Activated CD4-positive, alpha-beta T cell treated with anti-CD3 and anti-CD28 coated beads for 36 hours (primary cell): Measurements from ENCODE around the gene CES3. TPM values are rescaled to one million over a fixed set of nuclear protein-coding genes. Genes with fewer than 3 reads are reported as not detected.
A peak's percentile ranks its signal among the peaks of the same experiment; 100 is the strongest.

Source experiments
- ATAC-seq: fragments of 200-7000 bp; cut with Tn5 transposase; one replicate; pipeline ENCODE4 v1.10.0; 2021; ENCODE audit warnings: mild to moderate bottlenecking, moderate library complexity
- CTCF ChIA-PET: fragments of 350-600 bp; sonication (Branson Sonifier 250); formaldehyde crosslinking; loops from one replicate; lab custom pipeline; 2021; ENCODE audit warnings: antibody characterized with exemption; lab: Charles Lee
- POLR2A ChIA-PET: fragments of 350-600 bp; sonication (Branson Sonifier 250); formaldehyde crosslinking; loops from one replicate; lab custom pipeline; 2021; ENCODE audit warnings: antibody characterized with exemption, inconsistent platforms; lab: Charles Lee
- DNase-seq: peaks from one replicate; pipeline ENCODE4 v3.0.0-alpha.2; 2020
- H3K27ac Mint-ChIP-seq: one replicate; pipeline ENCODE4 v1.8.0; 2021; ENCODE audit warnings: mixed read lengths
- H3K27me3 Mint-ChIP-seq: one replicate; pipeline ENCODE4 v1.8.0; 2021; ENCODE audit warnings: mixed read lengths
- H3K36me3 Mint-ChIP-seq: one replicate; pipeline ENCODE4 v1.8.0; 2021; ENCODE audit warnings: low read depth, mixed read lengths
- H3K4me1 Mint-ChIP-seq: one replicate; pipeline ENCODE4 v1.8.0; 2021; ENCODE audit warnings: mixed read lengths
- H3K4me3 Mint-ChIP-seq: one replicate; pipeline ENCODE4 v1.8.0; 2021; ENCODE audit warnings: mild to moderate bottlenecking, moderate library complexity, mixed read lengths
- H3K9me3 Mint-ChIP-seq: one replicate; pipeline ENCODE4 v1.8.0; 2021; ENCODE audit warnings: low read depth, mixed read lengths
- intact Hi-C, 2 experiments: fragments of 100-400 bp; cut with DNase I in 1 of 2; cut with micrococcal nuclease in 1 of 2; formaldehyde crosslinking; loops; one replicate each; pipeline versions ENCODE4 v1.14.2 to v1.15.1; 2022 to 2024; cut with DNase I, micrococcal nuclease
- total RNA-seq, 2 experiments: library from RNA; stranded (reverse); gene quantifications; one replicate each; pipeline ENCODE4 v1.2.3, GENCODE V29; 2021

Gene CES3
- total RNA-seq, 2 experiments from 2014 or later = 1.6 to 1.9 TPM

- peaks cover 16% of the 10 kb centered on the region for H3K36me3 Mint-ChIP-seq
- peaks cover 18% of the 10 kb centered on the region for H3K27me3 Mint-ChIP-seq
- H3K4me3 Mint-ChIP-seq = no peak overlapping the region
- intact Hi-C loops = loop anchor here (2.0 to 5.0 kb wide), 3 partner anchors 209 to 521 kb away; partner anchors contain the start of genes FBXL8 (in 1 of the 2) and TRADD (in 1 of the 2)
- H3K4me1 Mint-ChIP-seq = peaks cover 20% of the 10 kb centered on the region
- ATAC-seq = no peak
- no peak overlapping the region for H3K27ac Mint-ChIP-seq
- ChIA-PET POLR2A (no interaction called here), CTCF (interaction anchor here (0.7 to 1.9 kb wide), 4 partner anchors 13 to 299 kb away, joined by 3 to 9 read pairs (median 4); no protein-coding TSS in a partner anchor)
- DNase-seq = no peak
- no peaks in the 10 kb centered on the region for H3K9me3 Mint-ChIP-seq
Observed at GRCh38 chr16:66945939-66946338, 15.1 kb upstream of the CES3 start.

DNA sequence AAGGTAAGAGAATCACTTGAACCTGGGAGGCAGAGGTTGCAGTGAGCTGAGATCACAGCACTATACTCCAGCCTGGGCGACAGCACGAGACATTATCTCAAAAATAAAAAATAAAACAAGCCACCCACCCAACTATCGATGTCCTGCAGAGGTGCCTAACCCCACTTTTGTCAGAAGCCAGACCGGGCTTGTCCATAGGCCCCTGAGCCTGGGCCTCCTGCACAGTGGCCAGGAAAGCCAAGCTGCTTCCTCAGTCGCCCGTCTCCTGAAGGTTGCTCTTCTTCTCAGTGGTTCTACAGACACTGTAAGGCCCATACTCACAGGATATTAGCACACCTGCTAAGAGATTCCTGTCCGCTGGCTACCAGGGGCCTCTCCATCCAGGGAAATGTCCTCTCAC is 14.5 kb upstream of the CES3 start:
- POLR2A ChIA-PET = no interaction called here
- Mint-ChIP-seq H3K9me3 (peaks cover 4% of the 10 kb centered on the region), H3K27me3 (peaks cover 23% of the 10 kb centered on the region)

GRCh38 chr16:66946974-66947301 is 14.1 kb upstream of the CES3 start:
- intact Hi-C loops = loop anchor here (1.0 to 5.0 kb wide), 5 partner anchors 13 to 520 kb away; partner anchors contain the start of genes CIAO2B (in 1 of the 2), FBXL8 (in 1 of the 2) and TRADD (in 1 of the 2)
- peaks cover 8% of the 10 kb centered on the region for H3K36me3 Mint-ChIP-seq
- ATAC-seq (no peak), DNase-seq (no peak)
- no peak overlapping the region for H3K27ac Mint-ChIP-seq
- CTCF ChIA-PET = interaction anchor here (0.8 to 1.9 kb wide), 7 partner anchors 12 to 238 kb away, joined by 3 to 9 read pairs (median 4); no protein-coding TSS in a partner anchor
- peaks cover 6% of the 10 kb centered on the region for H3K9me3 Mint-ChIP-seq
- peaks cover 22% of the 10 kb centered on the region for H3K4me1 Mint-ChIP-seq
- peaks cover 27% of the 10 kb centered on the region for H3K27me3 Mint-ChIP-seq
- H3K4me3 Mint-ChIP-seq = no peak overlapping the region
- POLR2A ChIA-PET = interaction anchor here (0.6 kb wide), 1 partner anchor 213 kb away, joined by 4 read pairs; the partner anchor contains the start of genes FBXL8 and TRADD

More for the DNA sequence above, 14.5 kb upstream of the CES3 start:
- peaks cover 10% of the 10 kb centered on the region for H3K36me3 Mint-ChIP-seq
- H3K4me3 Mint-ChIP-seq = no peak overlapping the region
- no peak overlapping the region for H3K27ac Mint-ChIP-seq
- CTCF ChIA-PET = interaction anchor here (0.7 to 1.9 kb wide), 4 partner anchors 12 to 299 kb away, joined by 3 to 9 read pairs (median 4); no protein-coding TSS in a partner anchor
- no peak for DNase-seq
- no peak for ATAC-seq
- intact Hi-C loops = loop anchor here (2.0 to 5.0 kb wide), 3 partner anchors 208 to 521 kb away; partner anchors contain the start of genes FBXL8 (in 1 of the 2) and TRADD (in 1 of the 2)
- peaks cover 22% of the 10 kb centered on the region for H3K4me1 Mint-ChIP-seq

- POLR2A ChIA-PET = interaction anchor here (0.6 kb wide), 1 partner anchor 212 kb away, joined by 4 read pairs; the partner anchor contains the start of genes FBXL8 and TRADD
- Mint-ChIP-seq H3K27me3 (peaks cover 29% of the 10 kb centered on the region), H3K4me3 (peak overlapping the region; percentile 67), H3K4me1 (peaks cover 22% of the 10 kb centered on the region), H3K9me3 (peaks cover 6% of the 10 kb centered on the region), H3K36me3 (peaks cover 8% of the 10 kb centered on the region), H3K27ac (no peak overlapping the region)
- intact Hi-C loops = loop anchor here (1.0 to 5.0 kb wide), 5 partner anchors 13 to 520 kb away; partner anchors contain the start of genes CIAO2B (in 1 of the 2), FBXL8 (in 1 of the 2) and TRADD (in 1 of the 2)
- DNase-seq (peak; percentile 92), ATAC-seq (peak; percentile 92)
- CTCF ChIA-PET = interaction anchor here (0.8 to 1.9 kb wide), 7 partner anchors 11 to 238 kb away, joined by 3 to 9 read pairs (median 4); no protein-coding TSS in a partner anchor
Observed at GRCh38 chr16:66947302-66948065, 13.6 kb upstream of the CES3 start.

DNA sequence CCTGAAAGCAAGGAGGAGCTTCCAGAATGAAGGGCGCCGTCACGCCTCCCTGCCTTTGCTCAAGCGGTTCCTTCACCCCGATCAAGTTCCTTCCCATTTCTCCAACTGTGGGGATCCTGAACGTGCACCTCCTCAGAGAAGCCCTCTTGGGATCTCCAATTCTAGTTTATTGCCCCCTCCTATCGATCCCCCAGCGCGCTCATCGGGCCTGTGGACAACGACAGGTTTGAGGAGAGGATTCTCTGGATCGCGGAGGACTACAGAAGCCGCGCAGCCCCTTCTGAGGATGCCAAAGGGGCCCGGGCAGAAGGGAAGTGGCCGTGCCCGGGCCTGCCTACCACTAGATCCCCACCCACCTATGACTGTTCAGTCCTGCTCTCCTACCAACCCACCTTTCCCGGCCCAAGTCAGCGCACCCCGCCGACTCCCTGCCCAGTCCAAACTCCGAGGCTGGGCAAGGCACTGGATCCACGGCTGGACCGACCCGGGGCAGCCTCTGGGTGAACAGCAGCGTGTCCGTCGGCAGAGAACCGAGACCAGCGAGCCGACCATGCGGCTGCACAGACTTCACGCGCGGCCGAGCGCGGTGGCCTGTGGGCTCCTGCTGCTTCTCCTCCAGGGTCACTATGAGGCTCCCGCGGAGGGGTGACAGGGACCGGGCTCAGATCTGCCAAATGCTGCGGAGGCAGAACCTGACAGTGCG is 12.8 kb upstream of the CES3 start:
- Mint-ChIP-seq H3K4me3 (peak overlapping the region; percentile 67), H3K36me3 (peaks cover 4% of the 10 kb centered on the region), H3K4me1 (peaks cover 22% of the 10 kb centered on the region), H3K27me3 (peaks cover 34% of the 10 kb centered on the region), H3K27ac (peak overlapping the region; percentile 2), H3K9me3 (peaks cover 6% of the 10 kb centered on the region)
- ChIA-PET POLR2A (no interaction called here), CTCF (interaction anchor here (0.6 to 1.9 kb wide), 7 partner anchors 10 to 177 kb away, joined by 3 to 9 read pairs (median 3); partner anchors contain the start of gene CES3)
- ATAC-seq (peak; percentile 10), DNase-seq (peak; percentile 24)
- intact Hi-C loops = loop anchor here in 1 of 2 experiments (5.0 kb wide), 1 partner anchor 519 kb away; no protein-coding TSS in a partner anchor

- CTCF ChIA-PET = interaction anchor here (0.6 to 1.4 kb wide), 7 partner anchors 10 to 236 kb away, joined by 3 to 8 read pairs (median 3); partner anchors contain the start of gene CES3
- Mint-ChIP-seq H3K27me3 (peaks cover 36% of the 10 kb centered on the region), H3K27ac (no peak overlapping the region), H3K36me3 (peaks cover 4% of the 10 kb centered on the region), H3K9me3 (peaks cover 6% of the 10 kb centered on the region), H3K4me1 (peaks cover 22% of the 10 kb centered on the region), H3K4me3 (peak overlapping the region; percentile 67)
- intact Hi-C loops = loop anchor here in 1 of 2 experiments (5.0 kb wide), 1 partner anchor 518 kb away; no protein-coding TSS in a partner anchor
- ATAC-seq = no peak
- DNase-seq = no peak
- POLR2A ChIA-PET = no interaction called here
Observed at GRCh38 chr16:66948837-66949225, 12.2 kb upstream of the CES3 start.

DNA sequence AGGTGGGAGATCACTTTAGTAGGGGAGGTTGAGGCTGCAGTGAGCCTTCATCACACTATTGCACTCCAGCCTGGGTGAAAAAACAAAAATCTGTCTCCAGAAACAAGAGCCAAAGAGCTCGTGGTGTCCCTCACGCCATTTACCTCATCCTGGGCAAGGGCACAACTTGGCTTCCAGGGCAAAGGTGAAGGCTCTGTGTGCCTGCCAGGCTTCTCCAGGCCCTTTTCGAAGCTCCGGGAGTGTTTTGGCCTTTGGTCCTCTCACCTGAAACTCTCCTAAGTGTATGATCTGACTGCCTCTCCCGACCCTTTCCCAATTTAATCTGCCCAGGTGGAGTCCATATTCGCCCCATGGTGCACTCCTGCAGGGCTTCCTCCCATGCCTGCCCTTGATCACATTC is 11.6 kb upstream of the CES3 start:
- H3K27ac Mint-ChIP-seq = no peak overlapping the region
- ChIA-PET CTCF (interaction anchor here (0.8 to 1.6 kb wide), 7 partner anchors 9 to 236 kb away, joined by 3 to 8 read pairs (median 3); partner anchors contain the start of genes CES3, FBXL8 and TRADD), POLR2A (no interaction called here)
- H3K4me3 Mint-ChIP-seq = no peak overlapping the region
- peaks cover 6% of the 10 kb centered on the region for H3K9me3 Mint-ChIP-seq
- DNase-seq (no peak), ATAC-seq (no peak)
- peaks cover 39% of the 10 kb centered on the region for H3K27me3 Mint-ChIP-seq
- H3K36me3 Mint-ChIP-seq = no peaks in the 10 kb centered on the region
- H3K4me1 Mint-ChIP-seq = peaks cover 22% of the 10 kb centered on the region
- intact Hi-C loops = loop anchor here in 1 of 2 experiments (5.0 kb wide), 1 partner anchor 518 kb away; no protein-coding TSS in a partner anchor

- ChIA-PET POLR2A (no interaction called here), CTCF (interaction anchor here (1.2 to 1.6 kb wide), 3 partner anchors 25 to 235 kb away, joined by 3 to 4 read pairs (median 3); no protein-coding TSS in a partner anchor)
- H3K4me3 Mint-ChIP-seq = no peak overlapping the region
- H3K4me1 Mint-ChIP-seq = peaks cover 22% of the 10 kb centered on the region
- ATAC-seq = no peak
- intact Hi-C loops = no loop called here
- peaks cover 6% of the 10 kb centered on the region for H3K9me3 Mint-ChIP-seq
- H3K27ac Mint-ChIP-seq = no peak overlapping the region
- no peak for DNase-seq
- peaks cover 39% of the 10 kb centered on the region for H3K27me3 Mint-ChIP-seq
- H3K36me3 Mint-ChIP-seq = no peaks in the 10 kb centered on the region
Observed at GRCh38 chr16:66950437-66950836, 10.6 kb upstream of the CES3 start.

- peaks cover 39% of the 10 kb centered on the region for H3K27me3 Mint-ChIP-seq
- intact Hi-C loops = no loop called here
- CTCF ChIA-PET = interaction anchor here (1.0 to 2.0 kb wide), 4 partner anchors 24 to 211 kb away, joined by 3 to 10 read pairs (median 4); no protein-coding TSS in a partner anchor
- H3K4me3 Mint-ChIP-seq = no peak overlapping the region
- ATAC-seq = no peak
- peaks cover 22% of the 10 kb centered on the region for H3K4me1 Mint-ChIP-seq
- POLR2A ChIA-PET = no interaction called here
- no peaks in the 10 kb centered on the region for H3K36me3 Mint-ChIP-seq
- peaks cover 6% of the 10 kb centered on the region for H3K9me3 Mint-ChIP-seq
- no peak for DNase-seq
- H3K27ac Mint-ChIP-seq = no peak overlapping the region
Observed at GRCh38 chr16:66950971-66951790, 9.9 kb upstream of the CES3 start.
